Measurements from ENCODE around the gene GREM2.

Gene GREM2

GRCh38 chr1:240649733-240650721 lies 38.1 kb upstream of the GREM2 start:
- Histone ChIP-seq H3K4me3 (ENCODE audit: insufficient read length, low read depth) (no peak overlapping the region), H3K9ac (ENCODE audit: insufficient read length, low read depth) (no peak overlapping the region), H3K9me3 (ENCODE audit: insufficient read depth, low read length) (no peaks in the 10 kb centered on the region), H3K27me3 (ENCODE audit: insufficient read depth, insufficient read length) (no peaks in the 10 kb centered on the region), H3K4me1 (ENCODE audit: insufficient read depth, insufficient read length) (no peaks in the 10 kb centered on the region), H3K36me3 (ENCODE audit: insufficient read depth, insufficient read length, low read length) (no peaks in the 10 kb centered on the region)
- DNase-seq (ENCODE audit: low read depth, low spot score): no peak
- TF ChIP-seq SUZ12 (IDR thresholded peaks at IDR 0.05; ENCODE audit: extremely low read depth, insufficient read depth, insufficient read length): no peak
- no peak for TF ChIP-seq YY1 (IDR thresholded peaks at IDR 0.05; ENCODE audit: insufficient read depth, insufficient read length)
- no peak for TF ChIP-seq ZNF274 (IDR thresholded peaks at IDR 0.05; ENCODE audit: low read depth, low read length)

GRCh38 chr1:240646571-240647240 lies 34.8 kb upstream of the GREM2 start:
- Histone ChIP-seq H3K4me1 (ENCODE audit: insufficient read depth, insufficient read length) (no peaks in the 10 kb centered on the region), H3K27me3 (ENCODE audit: insufficient read depth, insufficient read length) (no peaks in the 10 kb centered on the region), H3K9me3 (ENCODE audit: insufficient read depth, low read length) (no peaks in the 10 kb centered on the region), H3K9ac (ENCODE audit: insufficient read length, low read depth) (no peak overlapping the region), H3K4me3 (ENCODE audit: insufficient read length, low read depth) (no peak overlapping the region), H3K36me3 (ENCODE audit: insufficient read depth, insufficient read length, low read length) (no peaks in the 10 kb centered on the region)
- no peak for DNase-seq (ENCODE audit: low read depth, low spot score)
- TF ChIP-seq ZNF274 (IDR thresholded peaks at IDR 0.05; ENCODE audit: low read depth, low read length): no peak
- TF ChIP-seq SUZ12 (IDR thresholded peaks at IDR 0.05; ENCODE audit: extremely low read depth, insufficient read depth, insufficient read length): no peak
- TF ChIP-seq YY1 (IDR thresholded peaks at IDR 0.05; ENCODE audit: insufficient read depth, insufficient read length): no peak

GRCh38 chr1:240644732-240645131 lies 32.8 kb upstream of the GREM2 start:
- Histone ChIP-seq H3K27me3 (ENCODE audit: insufficient read depth, insufficient read length) (no peaks in the 10 kb centered on the region), H3K4me3 (ENCODE audit: insufficient read length, low read depth) (no peak overlapping the region)
- TF ChIP-seq YY1 (IDR thresholded peaks at IDR 0.05; ENCODE audit: insufficient read depth, insufficient read length) (no peak), SUZ12 (IDR thresholded peaks at IDR 0.05; ENCODE audit: extremely low read depth, insufficient read depth, insufficient read length) (no peak), ZNF274 (IDR thresholded peaks at IDR 0.05; ENCODE audit: low read depth, low read length) (no peak)

GRCh38 chr1:240635466-240636256 lies 23.7 kb upstream of the GREM2 start:
- peaks cover 7% of the 10 kb centered on the region; the same call in 1 of the 2 replicates for H3K9me3 ChIP-seq (ENCODE audit: insufficient read depth, low read length)
- no peak overlapping the region for H3K9ac ChIP-seq (ENCODE audit: insufficient read length, low read depth)
- no peaks in the 10 kb centered on the region for H3K27me3 ChIP-seq (ENCODE audit: insufficient read depth, insufficient read length)
- DNase-seq (ENCODE audit: low read depth, low spot score): no peak
- no peak overlapping the region for H3K4me3 ChIP-seq (ENCODE audit: insufficient read length, low read depth)
- no peaks in the 10 kb centered on the region for H3K4me1 ChIP-seq (ENCODE audit: insufficient read depth, insufficient read length)
- TF ChIP-seq SUZ12 (IDR thresholded peaks at IDR 0.05; ENCODE audit: extremely low read depth, insufficient read depth, insufficient read length): no peak
- H3K36me3 ChIP-seq (ENCODE audit: insufficient read depth, insufficient read length, low read length): no peaks in the 10 kb centered on the region

More at GRCh38 chr1:240644732-240645131, 32.8 kb upstream of the GREM2 start:
- no peak for DNase-seq (ENCODE audit: low read depth, low spot score)
- Histone ChIP-seq H3K36me3 (ENCODE audit: insufficient read depth, insufficient read length, low read length) (no peaks in the 10 kb centered on the region), H3K9me3 (ENCODE audit: insufficient read depth, low read length) (no peaks in the 10 kb centered on the region), H3K9ac (ENCODE audit: insufficient read length, low read depth) (no peak overlapping the region), H3K4me1 (ENCODE audit: insufficient read depth, insufficient read length) (no peaks in the 10 kb centered on the region)

- no peaks in the 10 kb centered on the region for H3K9me3 ChIP-seq (ENCODE audit: insufficient read depth, low read length)
These were observed 18.5 kb upstream of the GREM2 start for GRCh38 chr1:240630409-240630808.

GRCh38 chr1:240621249-240621648 lies 9.3 kb upstream of the GREM2 start:
- H3K4me3 ChIP-seq (ENCODE audit: insufficient read length, low read depth): no peak overlapping the region
- H3K4me1 ChIP-seq (ENCODE audit: insufficient read depth, insufficient read length): no peaks in the 10 kb centered on the region
- H3K9ac ChIP-seq (ENCODE audit: insufficient read length, low read depth): no peak overlapping the region
- H3K9me3 ChIP-seq (ENCODE audit: insufficient read depth, low read length): no peaks in the 10 kb centered on the region
- H3K36me3 ChIP-seq (ENCODE audit: insufficient read depth, insufficient read length, low read length): no peaks in the 10 kb centered on the region
- TF ChIP-seq YY1 (IDR thresholded peaks at IDR 0.05; ENCODE audit: insufficient read depth, insufficient read length) (no peak), ZNF274 (IDR thresholded peaks at IDR 0.05; ENCODE audit: low read depth, low read length) (no peak), SUZ12 (IDR thresholded peaks at IDR 0.05; ENCODE audit: extremely low read depth, insufficient read depth, insufficient read length) (no peak)
- no peak for DNase-seq (ENCODE audit: low read depth, low spot score)
- no peaks in the 10 kb centered on the region for H3K27me3 ChIP-seq (ENCODE audit: insufficient read depth, insufficient read length)

More at GRCh38 chr1:240630409-240630808, 18.5 kb upstream of the GREM2 start:
- H3K27me3 ChIP-seq (ENCODE audit: insufficient read depth, insufficient read length): no peaks in the 10 kb centered on the region
- no peak overlapping the region for H3K9ac ChIP-seq (ENCODE audit: insufficient read length, low read depth)
- no peak overlapping the region for H3K4me3 ChIP-seq (ENCODE audit: insufficient read length, low read depth)
- H3K36me3 ChIP-seq (ENCODE audit: insufficient read depth, insufficient read length, low read length): no peaks in the 10 kb centered on the region
- H3K4me1 ChIP-seq (ENCODE audit: insufficient read depth, insufficient read length): no peaks in the 10 kb centered on the region
- DNase-seq (ENCODE audit: low read depth, low spot score): no peak
- no peak for TF ChIP-seq SUZ12 (IDR thresholded peaks at IDR 0.05; ENCODE audit: extremely low read depth, insufficient read depth, insufficient read length)
- TF ChIP-seq ZNF274 (IDR thresholded peaks at IDR 0.05; ENCODE audit: low read depth, low read length): no peak

All from NT2/D1 (cell line).